Mononuclear cell (primary cell): ENCODE measurements around the gene ATP5F1C. TPM values are rescaled to one million over a fixed set of nuclear protein-coding genes. Genes with fewer than 3 reads are reported as not detected.
"Not testable (repeated sequence)": the region's sequence is repeated elsewhere in the genome, so short reads cannot be mapped to it uniquely, and the experiment has no call there.

Source experiments
- H3K27me3 ChIP-seq: 2 replicates; pipeline ENCODE4 v1.6.0; 2011; ENCODE audit warnings: low read length, control low read depth; ENCODE audit not compliant: insufficient read depth
- H3K4me1 ChIP-seq: 2 replicates; pipeline ENCODE4 v1.5.1; 2011; ENCODE audit warnings: mild to moderate bottlenecking, low read length, control low read depth; ENCODE audit not compliant: insufficient read depth
- H3K4me3 ChIP-seq: 2 replicates; pipeline ENCODE4 v1.5.1; 2011; ENCODE audit warnings: mild to moderate bottlenecking, low read length, moderate library complexity
- H3K9me3 ChIP-seq: 2 replicates; pipeline ENCODE4 v1.5.1; 2011; ENCODE audit warnings: low read depth, mild to moderate bottlenecking, control low read depth, low read length
- total RNA-seq: library from RNA; depleted of rRNA; stranded (reverse); fragments of >200 nt; gene quantifications from one replicate; pipeline ENCODE4 v1.2.3, GENCODE V29; 2012

The ATP5F1C gene
- total RNA-seq, 1 donor: 303 TPM

- not testable (repeated sequence) for H3K4me1 ChIP-seq, H3K4me3 ChIP-seq, H3K9me3 ChIP-seq, H3K27me3 ChIP-seq
Observed at GRCh38 chr10:7811743-7812142, 23.8 kb downstream of the ATP5F1C start.

- Histone ChIP-seq H3K9me3 (no peaks in the 10 kb centered on the region), H3K4me3 (no peak overlapping the region), H3K27me3 (no peaks in the 10 kb centered on the region), H3K4me1 (peaks cover 8% of the 10 kb centered on the region)
Observed at GRCh38 chr10:7813481-7813880, 25.5 kb downstream of the ATP5F1C start.

DNA sequence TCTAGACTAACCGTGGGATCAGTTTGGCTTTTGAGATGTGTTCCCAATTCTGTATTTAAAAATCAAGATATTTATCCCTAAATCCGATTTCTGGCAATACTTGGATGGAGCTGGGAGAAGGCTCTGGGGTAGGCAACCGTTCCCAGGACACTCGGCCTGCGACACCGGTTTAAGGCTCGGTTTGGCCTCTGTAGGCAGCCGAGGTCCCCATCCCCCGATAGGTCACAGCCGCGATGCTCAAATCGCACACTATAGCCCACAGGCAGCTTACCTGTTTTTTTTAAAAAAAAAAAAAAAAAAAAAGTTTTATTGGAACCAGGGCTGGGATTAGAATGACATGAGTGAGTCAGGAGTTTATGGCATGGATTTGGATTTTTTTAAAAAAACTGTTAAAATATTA lies 29.6 kb downstream of the ATP5F1C start:
- Histone ChIP-seq H3K4me3 (peak overlapping the region; percentile 91), H3K27me3 (no peaks in the 10 kb centered on the region), H3K9me3 (no peaks in the 10 kb centered on the region), H3K4me1 (peaks cover 22% of the 10 kb centered on the region)

GRCh38 chr10:7817984-7818294 lies 30.0 kb downstream of the ATP5F1C start:
- peak overlapping the region; percentile 91 for H3K4me3 ChIP-seq
- no peaks in the 10 kb centered on the region for H3K9me3 ChIP-seq
- H3K27me3 ChIP-seq: no peaks in the 10 kb centered on the region
- H3K4me1 ChIP-seq: peaks cover 22% of the 10 kb centered on the region

DNA sequence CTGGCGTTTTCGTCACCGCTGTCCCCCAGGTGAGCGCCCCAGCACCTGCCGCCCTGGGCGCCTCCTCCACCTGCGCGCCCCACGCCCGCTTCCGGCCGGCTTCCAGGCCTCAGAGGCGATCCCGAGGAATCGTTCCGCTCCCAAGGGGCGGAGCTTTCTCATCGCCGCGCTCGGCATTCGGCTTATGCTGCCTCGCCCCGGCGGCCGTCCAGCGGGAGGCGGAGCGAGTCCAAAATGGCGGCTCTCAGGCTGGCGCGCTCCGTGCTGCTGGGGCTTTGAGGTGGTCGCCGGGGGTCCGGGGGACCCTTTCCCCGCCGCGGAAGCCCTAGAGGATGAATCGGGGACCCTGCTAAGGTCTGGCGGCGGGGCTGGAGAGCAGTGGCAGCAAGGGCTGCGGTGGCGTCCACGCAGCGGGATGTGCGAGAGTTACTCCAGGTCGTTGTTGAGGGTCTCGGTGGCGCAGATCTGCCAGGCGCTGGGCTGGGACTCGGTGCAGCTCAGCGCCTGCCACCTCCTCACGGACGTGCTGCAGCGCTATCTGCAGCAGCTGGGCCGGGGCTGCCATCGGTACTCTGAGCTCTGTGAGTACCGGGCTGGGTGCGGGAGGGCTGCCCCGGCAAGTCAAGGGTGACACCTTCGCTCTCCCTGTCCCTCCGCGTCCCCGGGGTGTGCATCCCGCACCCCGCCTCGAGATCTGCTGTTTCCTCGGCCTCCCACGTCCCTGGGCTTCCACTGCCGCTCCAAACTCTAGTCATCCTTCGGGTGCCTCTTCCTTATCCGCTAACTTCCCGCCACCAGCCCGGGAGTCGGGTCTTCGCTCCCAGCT lies 30.5 kb downstream of the ATP5F1C start, which contains the start of gene TAF3:
Gene TAF3 (plus strand): TSS at position 211 of the 826 bp plus-strand sequence. CDS start 205 bp downstream, at position 416.
- H3K4me3 ChIP-seq: peak within 1 kb of the TSS; percentile 91
- no peaks in the 10 kb centered on the region for H3K27me3 ChIP-seq
- no peaks in the 10 kb centered on the region for H3K9me3 ChIP-seq
- H3K4me1 ChIP-seq: peaks cover 22% of the 10 kb centered on the region

DNA sequence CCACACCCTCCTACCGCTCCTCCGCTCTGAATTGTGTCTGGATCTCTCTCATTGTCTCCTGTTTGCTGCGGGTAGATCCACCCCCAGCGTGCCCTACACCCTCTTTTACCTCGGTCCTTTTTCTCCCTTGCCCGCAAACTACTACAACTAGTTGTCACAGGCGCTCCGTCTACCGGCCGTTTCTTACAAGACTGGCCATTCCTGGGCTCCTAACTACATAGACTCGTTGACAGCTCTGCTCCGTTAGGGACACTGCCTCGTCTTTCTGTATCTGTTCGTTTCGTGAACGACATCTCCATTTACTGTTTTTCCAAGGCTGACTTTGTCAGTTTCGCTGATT lies 31.1 kb downstream of the ATP5F1C start:
- no peaks in the 10 kb centered on the region for H3K27me3 ChIP-seq
- peak overlapping the region; percentile 91 for H3K4me3 ChIP-seq
- no peaks in the 10 kb centered on the region for H3K9me3 ChIP-seq
- H3K4me1 ChIP-seq: peaks cover 22% of the 10 kb centered on the region

GRCh38 chr10:7824251-7824650 lies 36.3 kb downstream of the ATP5F1C start:
- H3K27me3 ChIP-seq: no peaks in the 10 kb centered on the region

GRCh38 chr10:7826971-7827370 lies 39.0 kb downstream of the ATP5F1C start:
- H3K27me3 ChIP-seq: no peaks in the 10 kb centered on the region
- no peaks in the 10 kb centered on the region for H3K9me3 ChIP-seq
- no peak overlapping the region for H3K4me3 ChIP-seq
- no peaks in the 10 kb centered on the region for H3K4me1 ChIP-seq

More at GRCh38 chr10:7824251-7824650, 36.3 kb downstream of the ATP5F1C start:
- Histone ChIP-seq H3K4me1 (peaks cover 8% of the 10 kb centered on the region), H3K9me3 (no peaks in the 10 kb centered on the region), H3K4me3 (no peak overlapping the region)

GRCh38 chr10:7829289-7829834 lies 41.4 kb downstream of the ATP5F1C start:
- no peaks in the 10 kb centered on the region for H3K9me3 ChIP-seq
- H3K27me3 ChIP-seq: no peaks in the 10 kb centered on the region
- H3K4me1 ChIP-seq: peaks cover 4% of the 10 kb centered on the region
- H3K4me3 ChIP-seq: no peak overlapping the region

- peaks cover 4% of the 10 kb centered on the region for H3K4me1 ChIP-seq
- H3K4me3 ChIP-seq: no peak overlapping the region
- H3K27me3 ChIP-seq: no peaks in the 10 kb centered on the region
- H3K9me3 ChIP-seq: no peaks in the 10 kb centered on the region
Observed at GRCh38 chr10:7832060-7832459, 44.1 kb downstream of the ATP5F1C start.

DNA sequence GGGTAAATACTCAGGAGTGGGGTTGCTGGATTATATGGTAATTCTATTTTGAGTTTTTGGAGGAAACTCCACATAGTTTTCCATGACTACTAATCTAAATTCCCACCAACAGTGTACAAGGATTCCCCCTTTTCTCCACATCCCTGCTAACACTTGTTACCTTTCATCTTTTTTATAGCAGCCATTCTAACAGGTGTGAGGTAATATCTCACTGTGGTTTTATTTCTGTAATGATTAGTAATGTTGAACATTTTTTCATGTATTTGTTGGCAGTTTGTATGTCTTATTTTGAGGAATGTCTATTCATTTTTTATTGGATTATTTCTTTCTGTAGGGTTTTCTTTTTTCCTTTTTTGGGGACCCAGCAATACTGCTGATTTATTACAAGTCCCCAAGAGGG lies 45.2 kb downstream of the ATP5F1C start:
- H3K9me3 ChIP-seq: no peaks in the 10 kb centered on the region
- H3K27me3 ChIP-seq: no peaks in the 10 kb centered on the region

DNA sequence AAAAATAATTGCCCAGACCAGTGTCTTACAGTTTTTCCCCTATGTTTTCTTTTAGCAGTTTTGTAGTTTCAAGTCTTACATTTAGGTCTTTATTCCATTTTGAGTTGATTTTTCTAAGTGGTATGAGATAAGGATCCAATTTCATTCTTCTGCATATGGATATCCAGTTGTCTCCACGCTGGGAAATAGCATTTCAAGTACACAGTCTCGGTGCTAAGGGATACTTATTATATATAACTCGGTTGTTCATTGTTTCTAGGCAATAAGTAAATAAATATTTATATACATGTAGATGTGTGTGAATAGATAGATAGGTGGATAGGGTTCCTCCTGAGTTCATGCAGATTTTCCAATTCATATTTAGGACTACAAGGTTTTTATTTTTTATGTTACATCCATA lies 46.3 kb downstream of the ATP5F1C start:
- Histone ChIP-seq H3K4me3 (no peak overlapping the region), H3K27me3 (no peaks in the 10 kb centered on the region), H3K4me1 (peaks cover 4% of the 10 kb centered on the region), H3K9me3 (no peaks in the 10 kb centered on the region)

More for the DNA sequence above, 45.2 kb downstream of the ATP5F1C start:
- H3K4me1 ChIP-seq: peaks cover 4% of the 10 kb centered on the region
- no peak overlapping the region for H3K4me3 ChIP-seq

GRCh38 chr10:7836571-7836970 lies 48.6 kb downstream of the ATP5F1C start:
- peaks cover 4% of the 10 kb centered on the region for H3K4me1 ChIP-seq
- H3K27me3 ChIP-seq: no peaks in the 10 kb centered on the region
- H3K9me3 ChIP-seq: no peaks in the 10 kb centered on the region
- no peak overlapping the region for H3K4me3 ChIP-seq

DNA sequence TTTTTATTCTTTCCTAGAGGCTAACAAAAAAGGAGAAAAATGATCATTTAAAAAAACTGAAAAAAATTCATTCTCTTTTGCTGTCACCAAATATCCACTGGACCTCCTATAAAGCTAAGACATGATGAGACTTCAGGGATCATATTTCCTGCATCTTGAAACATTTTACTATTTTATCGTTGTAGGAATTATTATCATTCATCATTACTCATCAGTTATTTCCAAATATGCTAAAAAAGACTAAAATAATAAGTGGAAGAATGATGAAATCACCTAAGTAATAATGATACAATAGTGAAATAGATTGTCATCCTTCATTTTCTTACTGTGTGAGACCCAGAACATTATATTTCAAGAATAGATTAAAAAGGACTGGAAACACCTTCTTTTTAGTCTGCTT lies 58.6 kb downstream of the ATP5F1C start:
- Histone ChIP-seq H3K27me3 (no peaks in the 10 kb centered on the region), H3K4me1 (no peaks in the 10 kb centered on the region), H3K9me3 (no peaks in the 10 kb centered on the region), H3K4me3 (no peak overlapping the region)

GRCh38 chr10:7853226-7853842 lies 65.4 kb downstream of the ATP5F1C start:
- Histone ChIP-seq H3K4me1 (no peaks in the 10 kb centered on the region), H3K4me3 (no peak overlapping the region), H3K27me3 (no peaks in the 10 kb centered on the region), H3K9me3 (no peaks in the 10 kb centered on the region)
